Suprapubic skin (tissue), 4 donors: ENCODE measurements around the gene CDH1. TPM values are rescaled to one million over a fixed set of nuclear protein-coding genes. Genes with fewer than 3 reads are reported as not detected.

Experiments
- DNase-seq, 2 donors: peaks; one replicate each; pipeline ENCODE4 v3.0.0-alpha.2; 2019; ENCODE audit warnings: low spot score in 2 of 2
- H3K27ac ChIP-seq: fragments of 200-600 bp; sonication (generic); one replicate; pipeline ENCODE4 v1.5.1; 2019
- H3K27me3 ChIP-seq: fragments of 200-600 bp; sonication (generic); one replicate; pipeline ENCODE4 v1.5.1; 2019
- H3K36me3 ChIP-seq: fragments of 200-600 bp; sonication (generic); one replicate; pipeline ENCODE4 v1.5.1; 2019
- H3K4me1 ChIP-seq: fragments of 200-600 bp; sonication (generic); one replicate; pipeline ENCODE4 v1.5.1; 2019
- H3K4me3 ChIP-seq: fragments of 200-600 bp; sonication (generic); one replicate; pipeline ENCODE4 v1.5.1; 2019; ENCODE audit warnings: mild to moderate bottlenecking
- H3K9me3 ChIP-seq: fragments of 200-600 bp; sonication (generic); one replicate; pipeline ENCODE4 v1.5.1; 2019
- EP300 ChIP-seq: sonication (generic); formaldehyde crosslinking; IDR thresholded peaks from one replicate; pipeline ENCODE4 v1.6.1; 2017; ENCODE audit warnings: antibody characterized with exemption
- POLR2A ChIP-seq, 2 donors: fragments of 450-650 bp; IDR thresholded peaks; one replicate each; pipeline ENCODE4 v1.6.1; 2017; ENCODE audit warnings: antibody characterized with exemption in 2 of 2, mild to moderate bottlenecking in 2 of 2, moderate library complexity in 2 of 2
- POLR2AphosphoS5 ChIP-seq, 3 donors: sonication (generic); formaldehyde crosslinking; IDR thresholded peaks; one replicate each; pipeline ENCODE4 v1.6.1; 2017; ENCODE audit warnings: antibody characterized with exemption in 3 of 3
- WGBS: methylation state at CpG from one replicate; pipeline ENCODE4 v1.1.5; 2018; 5-methylcytosine and 5-hydroxymethylcytosine counted together
- total RNA-seq, 4 donors: library from RNA; depleted of rRNA; stranded (reverse); fragments of >200 nt; gene quantifications; one replicate each; pipeline ENCODE4 v1.1.0, GENCODE V29; 2016
- TF ChIP-seq, protein P1 (sequence below), 2 donors: fragments of 200-600 bp in 1 of 2; fragments of 450-650 bp in 1 of 2; sonication (generic) in 1 of 2; IDR thresholded peaks; one replicate each; pipeline ENCODE4 v1.5.1; 2016 to 2019; ENCODE audit warnings: antibody characterized with exemption in 2 of 2, mild to moderate bottlenecking in 1 of 2, moderate library complexity in 1 of 2

CDH1 gene
- total RNA-seq, 4 donors from 2014 or later, result 175 to 248 (median 223) TPM

DNA sequence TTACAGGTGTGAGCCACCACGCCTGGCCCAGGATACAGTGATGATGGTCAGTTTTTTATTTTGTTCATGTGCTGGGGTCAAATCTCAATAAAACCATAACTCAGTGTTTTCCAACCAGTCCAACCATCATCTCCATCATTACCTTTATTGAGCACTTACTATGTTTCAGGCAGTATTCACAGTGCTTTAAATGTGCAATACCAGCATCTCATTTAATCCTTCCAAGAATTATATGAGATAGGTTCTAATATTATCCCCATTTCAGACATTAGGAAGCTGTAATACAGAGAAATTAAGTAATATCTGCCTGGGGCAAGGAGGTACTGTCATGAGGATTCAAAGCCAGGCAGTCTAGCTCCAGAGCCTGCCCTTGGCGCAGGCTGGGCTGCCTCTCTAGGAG, 69.3 kb downstream of the CDH1 start:
- 95% methylated on average over 2 of the region's 2 CpGs for WGBS
- no peak overlapping the region for H3K4me3 ChIP-seq
- H3K9me3 ChIP-seq, result no peaks in the 10 kb centered on the region
- peaks cover 7% of the 10 kb centered on the region for H3K4me1 ChIP-seq
- H3K36me3 ChIP-seq, result peaks cover 42% of the 10 kb centered on the region
- H3K27ac ChIP-seq, result no peak overlapping the region
- H3K27me3 ChIP-seq, result no peaks in the 10 kb centered on the region
- TF ChIP-seq POLR2A (IDR thresholded peaks at IDR 0.05) (no peak), POLR2AphosphoS5 (IDR thresholded peaks at IDR 0.05) (no peak), EP300 (no peak)
- TF ChIP-seq, protein P1, sequence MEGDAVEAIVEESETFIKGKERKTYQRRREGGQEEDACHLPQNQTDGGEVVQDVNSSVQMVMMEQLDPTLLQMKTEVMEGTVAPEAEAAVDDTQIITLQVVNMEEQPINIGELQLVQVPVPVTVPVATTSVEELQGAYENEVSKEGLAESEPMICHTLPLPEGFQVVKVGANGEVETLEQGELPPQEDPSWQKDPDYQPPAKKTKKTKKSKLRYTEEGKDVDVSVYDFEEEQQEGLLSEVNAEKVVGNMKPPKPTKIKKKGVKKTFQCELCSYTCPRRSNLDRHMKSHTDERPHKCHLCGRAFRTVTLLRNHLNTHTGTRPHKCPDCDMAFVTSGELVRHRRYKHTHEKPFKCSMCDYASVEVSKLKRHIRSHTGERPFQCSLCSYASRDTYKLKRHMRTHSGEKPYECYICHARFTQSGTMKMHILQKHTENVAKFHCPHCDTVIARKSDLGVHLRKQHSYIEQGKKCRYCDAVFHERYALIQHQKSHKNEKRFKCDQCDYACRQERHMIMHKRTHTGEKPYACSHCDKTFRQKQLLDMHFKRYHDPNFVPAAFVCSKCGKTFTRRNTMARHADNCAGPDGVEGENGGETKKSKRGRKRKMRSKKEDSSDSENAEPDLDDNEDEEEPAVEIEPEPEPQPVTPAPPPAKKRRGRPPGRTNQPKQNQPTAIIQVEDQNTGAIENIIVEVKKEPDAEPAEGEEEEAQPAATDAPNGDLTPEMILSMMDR (IDR thresholded peaks at IDR 0.05), result no peak
- DNase-seq, result no peak

- Histone ChIP-seq H3K9me3 (no peaks in the 10 kb centered on the region), H3K4me1 (peaks cover 7% of the 10 kb centered on the region), H3K36me3 (peaks cover 43% of the 10 kb centered on the region), H3K27ac (no peak overlapping the region), H3K27me3 (no peaks in the 10 kb centered on the region), H3K4me3 (no peak overlapping the region)
- WGBS, result 60% methylated on average over 1 of the region's 1 CpG
- DNase-seq, result no peak
- TF ChIP-seq, protein P1 (IDR thresholded peaks at IDR 0.05), result no peak
- TF ChIP-seq POLR2A (IDR thresholded peaks at IDR 0.05) (no peak), EP300 (no peak), POLR2AphosphoS5 (IDR thresholded peaks at IDR 0.05) (no peak)
Measured at GRCh38 chr16:68806981-68807380, 69.9 kb downstream of the CDH1 start.

DNA sequence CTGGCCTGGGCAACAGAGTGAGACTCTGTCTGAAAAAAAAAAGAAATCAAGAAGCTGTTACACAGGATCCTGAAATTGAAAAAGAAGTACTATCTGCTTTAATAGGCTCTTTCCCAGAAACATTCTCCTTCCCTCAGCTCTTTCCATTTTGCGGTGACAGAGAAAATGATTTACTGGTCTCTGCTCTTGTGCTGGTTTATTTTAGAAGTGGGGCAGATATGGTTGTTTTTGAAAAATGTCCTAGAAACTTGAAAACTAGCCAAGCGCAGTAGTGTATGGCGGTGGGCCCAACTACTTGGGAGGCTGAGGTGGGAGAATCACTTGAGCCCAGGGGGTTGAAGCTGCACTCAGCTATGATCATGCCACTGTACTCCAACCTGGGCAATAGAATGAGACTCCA, 77.4 kb downstream of the CDH1 start:
- WGBS, result 89% methylated on average over 3 of the region's 3 CpGs
- DNase-seq, result no peak
- Histone ChIP-seq H3K4me1 (no peaks in the 10 kb centered on the region), H3K27ac (no peak overlapping the region), H3K27me3 (no peaks in the 10 kb centered on the region), H3K36me3 (peaks cover 77% of the 10 kb centered on the region), H3K9me3 (no peaks in the 10 kb centered on the region), H3K4me3 (no peak overlapping the region)
- no peak for TF ChIP-seq EP300
- no peak for TF ChIP-seq POLR2A (IDR thresholded peaks at IDR 0.05)
- TF ChIP-seq, protein P1 (IDR thresholded peaks at IDR 0.05), result no peak

DNA sequence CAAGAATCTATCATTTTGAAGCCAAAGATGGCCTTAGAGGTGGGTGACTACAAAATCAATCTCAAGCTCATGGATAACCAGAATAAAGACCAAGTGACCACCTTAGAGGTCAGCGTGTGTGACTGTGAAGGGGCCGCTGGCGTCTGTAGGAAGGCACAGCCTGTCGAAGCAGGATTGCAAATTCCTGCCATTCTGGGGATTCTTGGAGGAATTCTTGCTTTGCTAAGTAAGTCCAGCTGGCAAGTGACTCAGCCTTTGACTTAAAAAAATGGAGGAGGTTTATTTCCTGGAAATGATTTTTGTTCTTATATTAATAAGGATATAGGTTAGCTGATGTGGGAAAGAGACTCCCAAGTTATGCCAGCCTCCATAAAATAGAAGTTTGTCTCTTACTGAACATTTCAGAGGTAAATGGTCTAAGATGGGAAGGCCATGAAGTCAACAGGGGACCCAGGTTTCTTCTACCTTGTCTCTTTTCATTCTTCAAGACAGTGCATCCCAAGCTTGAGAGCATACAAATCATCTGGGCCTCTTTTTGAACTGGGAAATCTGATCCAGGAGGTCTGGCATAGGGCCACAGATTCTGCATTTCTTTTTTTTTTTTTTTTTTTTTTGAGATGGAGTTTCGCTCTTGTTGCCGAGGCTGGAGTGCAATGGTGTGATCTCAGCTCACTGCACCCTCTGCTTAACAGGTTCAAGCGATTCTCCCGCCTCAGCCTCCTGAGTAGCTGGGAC, 86.5 kb downstream of the CDH1 start:
- Histone ChIP-seq H3K4me1 (no peaks in the 10 kb centered on the region), H3K36me3 (peaks cover 54% of the 10 kb centered on the region), H3K27me3 (no peaks in the 10 kb centered on the region), H3K4me3 (no peak overlapping the region), H3K9me3 (no peaks in the 10 kb centered on the region), H3K27ac (no peak overlapping the region)
- WGBS, result 78% methylated on average over 8 of the region's 8 CpGs
- no peak for DNase-seq
- no peak for TF ChIP-seq POLR2AphosphoS5 (IDR thresholded peaks at IDR 0.05)
- no peak for TF ChIP-seq POLR2A (IDR thresholded peaks at IDR 0.05)
- TF ChIP-seq, protein P1 (IDR thresholded peaks at IDR 0.05), result no peak
- no peak for TF ChIP-seq EP300

- Histone ChIP-seq H3K36me3 (peaks cover 53% of the 10 kb centered on the region), H3K9me3 (no peaks in the 10 kb centered on the region), H3K4me3 (no peak overlapping the region), H3K27ac (no peak overlapping the region), H3K27me3 (no peaks in the 10 kb centered on the region), H3K4me1 (no peaks in the 10 kb centered on the region)
- TF ChIP-seq EP300 (no peak), POLR2AphosphoS5 (IDR thresholded peaks at IDR 0.05) (no peak), POLR2A (IDR thresholded peaks at IDR 0.05) (no peak)
- TF ChIP-seq, protein P1 (IDR thresholded peaks at IDR 0.05), result no peak
- DNase-seq, result no peak
Measured at GRCh38 chr16:68825427-68825826, 88.3 kb downstream of the CDH1 start.
